ENCODE data around the gene HADH.
"Not testable (repeated sequence)": the region's sequence is repeated elsewhere in the genome, so short reads cannot be mapped to it uniquely, and the experiment has no call there.

HADH gene

DNA sequence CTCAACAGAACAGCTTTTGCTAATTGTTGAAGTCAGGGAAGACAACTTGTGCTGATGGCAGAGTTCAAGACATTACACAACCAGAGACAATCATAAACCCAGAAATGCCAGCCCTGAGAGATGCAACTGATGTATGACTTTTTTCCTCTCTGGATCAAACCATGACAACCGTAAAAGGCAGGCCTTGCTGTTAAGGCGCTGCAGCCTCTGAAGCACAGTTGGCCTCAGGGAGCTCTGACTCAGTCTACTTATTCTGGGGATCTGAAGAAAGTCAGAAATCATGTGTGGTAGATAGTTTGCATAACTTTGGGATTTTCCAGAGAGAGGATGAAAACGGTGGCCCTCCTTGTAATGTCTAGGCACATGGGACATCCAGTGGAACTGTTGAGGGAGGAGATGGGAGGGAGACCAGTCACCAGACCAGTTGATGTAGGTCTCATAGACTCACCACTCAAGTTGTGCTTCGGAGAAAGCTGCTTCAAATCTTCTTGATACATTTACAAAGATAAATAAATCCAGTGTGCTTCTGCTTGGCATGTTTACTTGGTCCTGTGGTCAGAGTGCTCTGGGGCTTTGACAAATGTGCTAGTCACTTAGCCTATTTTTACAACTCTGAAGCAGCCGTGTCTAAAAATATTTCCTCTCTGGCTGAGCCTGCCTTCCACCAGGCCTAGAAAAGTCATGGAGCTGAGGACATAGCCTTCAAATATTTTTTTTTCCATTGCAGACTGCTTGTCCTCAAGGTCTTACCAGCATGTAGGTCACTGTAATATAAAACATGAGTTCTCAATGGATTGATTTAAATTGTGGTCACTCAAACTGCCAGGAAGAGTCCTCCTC is 7.5 kb downstream of the HADH start:
- DNase-seq, result peak; percentile 75

DNA sequence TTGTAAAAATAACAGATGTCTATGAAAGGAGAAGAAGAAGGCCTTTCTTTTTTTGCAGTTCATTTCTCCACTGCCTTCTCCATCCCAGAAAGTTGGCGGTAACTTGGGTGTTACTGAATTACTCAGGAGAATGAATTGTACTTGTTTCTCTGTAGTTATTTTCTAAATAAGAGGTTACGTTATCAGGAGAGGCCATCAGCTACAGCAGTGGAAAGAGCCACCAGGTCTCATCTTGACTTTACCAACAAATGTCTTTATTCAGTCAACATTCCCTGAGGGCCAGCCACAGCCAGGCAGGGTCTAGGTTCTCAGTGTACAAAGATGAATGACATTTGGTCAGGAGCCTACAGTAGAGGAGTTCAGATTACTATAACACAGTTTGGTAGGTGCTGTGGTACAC is 8.1 kb downstream of the HADH start:
- no peak for DNase-seq

- DNase-seq, result no peak
Observed at GRCh38 chr4:107999932-108000539, 10.3 kb downstream of the HADH start.

DNA sequence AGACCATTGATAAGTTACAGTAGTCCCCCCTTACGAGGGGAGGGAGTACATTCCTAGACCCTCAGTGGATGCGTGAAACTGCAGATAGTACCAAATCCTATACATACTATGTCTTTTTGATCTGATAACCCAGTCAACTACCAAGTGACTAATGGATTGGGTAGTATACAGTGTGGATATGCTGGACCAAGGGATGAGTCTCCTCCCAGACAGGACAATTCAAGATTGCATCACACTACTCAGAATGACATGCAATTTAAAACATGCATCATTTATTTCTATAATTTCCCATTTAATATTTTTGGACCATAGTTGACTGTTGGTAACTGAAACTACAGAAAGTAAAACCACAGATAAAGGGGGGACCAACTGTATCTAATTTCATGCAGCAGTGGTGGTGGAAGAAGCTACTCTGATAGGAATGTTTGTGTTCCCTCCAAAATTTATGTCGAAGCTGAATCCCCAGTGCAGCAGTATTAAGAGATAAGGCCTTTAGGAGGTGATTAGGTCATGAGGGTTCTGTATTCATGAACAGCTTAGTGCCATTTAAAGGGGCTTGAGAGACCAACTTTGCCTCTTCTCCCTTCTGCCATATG is 11.9 kb downstream of the HADH start:
- no peak for DNase-seq

DNA sequence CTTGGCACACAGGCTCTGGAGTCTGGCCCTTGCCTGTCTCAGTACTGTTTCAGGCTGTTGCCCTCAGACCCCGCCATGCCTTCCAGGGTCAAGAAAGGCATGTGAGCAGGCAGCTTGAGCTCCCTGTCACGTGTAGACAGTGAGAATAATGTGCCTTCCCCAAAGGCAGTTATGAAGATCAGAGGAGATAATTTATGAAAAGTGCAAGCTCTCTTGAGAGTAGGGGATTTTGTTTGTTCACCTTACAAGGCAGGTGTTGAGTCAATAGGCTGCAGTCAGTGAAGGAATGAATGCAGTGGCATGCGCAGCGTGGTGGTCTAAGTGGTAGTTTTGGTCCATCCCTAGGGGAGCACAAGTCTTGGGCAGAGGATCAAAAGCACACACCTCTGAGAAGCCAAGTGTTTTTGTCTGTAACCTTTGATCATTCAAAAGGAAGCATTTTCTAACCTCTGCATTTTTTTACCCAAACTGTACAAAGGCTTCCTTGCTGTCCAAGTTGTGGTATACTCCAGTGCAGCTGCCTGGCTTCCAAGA is 14.4 kb downstream of the HADH start:
- no peak for DNase-seq

DNA sequence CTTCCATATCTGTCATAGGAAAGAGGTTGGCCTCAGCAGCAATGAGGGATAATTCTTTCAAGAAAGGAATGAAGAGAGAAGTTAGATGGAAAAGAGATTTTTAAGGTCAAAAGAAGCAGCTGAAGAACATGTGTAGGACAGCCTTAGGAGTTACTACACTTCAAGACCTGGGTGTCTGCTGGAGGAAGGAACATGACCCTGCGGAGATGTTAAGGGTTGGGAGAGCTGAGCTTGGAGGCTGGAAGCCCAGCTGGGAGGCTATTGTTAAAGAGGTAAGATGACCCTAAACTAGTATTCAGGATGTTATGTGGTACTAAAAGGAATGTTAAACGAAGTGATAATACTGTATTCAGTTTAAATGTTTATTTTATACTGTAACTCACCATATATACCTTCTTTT is 15.0 kb downstream of the HADH start:
- no peak for DNase-seq

GRCh38 chr4:108005807-108006206 is 16.1 kb downstream of the HADH start:
- DNase-seq, result no peak

GRCh38 chr4:108006361-108006760 is 16.7 kb downstream of the HADH start:
- no peak for DNase-seq

- no peak for DNase-seq
Observed at GRCh38 chr4:108007984-108008383, 18.3 kb downstream of the HADH start.

GRCh38 chr4:108008721-108009120 is 19.0 kb downstream of the HADH start:
- DNase-seq, result peak; percentile 60

DNA sequence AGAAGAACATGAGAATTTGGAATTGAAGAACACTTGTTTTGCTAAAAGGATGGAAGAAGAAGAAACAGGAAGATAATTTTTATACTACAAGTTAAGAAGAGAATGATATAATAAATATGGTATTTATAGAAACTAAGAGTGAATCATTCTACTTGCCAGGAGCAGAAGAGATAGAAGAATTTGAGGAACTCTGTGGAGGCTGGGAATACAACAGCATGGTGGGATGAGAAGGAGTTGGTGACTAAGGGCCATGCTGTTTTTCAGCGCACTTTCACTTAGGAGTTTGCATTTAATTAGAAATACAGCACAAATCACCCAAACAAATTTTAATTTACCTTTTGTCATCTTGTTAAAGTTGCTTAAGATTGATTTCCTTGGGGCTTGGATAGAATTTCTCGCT is 20.5 kb downstream of the HADH start:
- DNase-seq, result peak; percentile 86

GRCh38 chr4:108012382-108012781 is 22.7 kb downstream of the HADH start:
- DNase-seq, result not testable (repeated sequence)

DNA sequence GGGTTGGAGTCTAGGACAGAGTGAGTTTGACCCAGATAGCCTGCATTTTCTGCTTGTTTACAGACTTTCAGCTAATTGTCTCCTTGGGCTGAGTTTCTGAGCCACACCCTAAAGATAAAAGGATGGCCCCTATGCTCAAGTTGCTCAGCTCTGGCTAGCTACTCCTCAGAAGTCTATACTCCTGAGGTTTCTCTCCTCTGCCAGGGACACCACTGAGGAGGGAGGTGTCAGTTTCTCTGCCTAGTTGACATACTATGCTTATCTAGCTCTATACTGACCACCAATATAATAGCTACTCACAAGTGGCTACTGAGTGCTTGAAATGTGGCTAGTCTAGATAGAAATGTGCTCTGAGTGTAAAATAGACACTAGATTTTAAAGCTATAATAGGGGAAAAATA is 23.6 kb downstream of the HADH start:
- DNase-seq, result no peak

GRCh38 chr4:108013955-108014354 is 24.3 kb downstream of the HADH start:
- DNase-seq, result no peak

GRCh38 chr4:108018040-108018883 is 28.6 kb downstream of the HADH start:
- DNase-seq, result peak; percentile 70

DNA sequence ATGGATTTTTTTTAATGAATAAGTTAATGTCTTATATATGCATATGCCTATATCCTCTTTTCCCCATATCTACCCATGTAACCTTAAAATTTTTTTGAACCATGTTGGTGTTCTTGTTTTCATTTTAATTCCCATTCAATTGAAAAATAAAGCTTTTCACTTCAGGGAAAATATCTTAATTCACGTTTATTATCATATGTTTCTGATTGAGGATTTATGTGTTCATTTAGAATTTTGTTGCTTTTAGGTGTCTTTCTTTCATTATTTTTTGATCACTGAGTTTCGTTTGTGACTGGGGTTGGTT is 29.1 kb downstream of the HADH start:
- no peak for DNase-seq

DNA sequence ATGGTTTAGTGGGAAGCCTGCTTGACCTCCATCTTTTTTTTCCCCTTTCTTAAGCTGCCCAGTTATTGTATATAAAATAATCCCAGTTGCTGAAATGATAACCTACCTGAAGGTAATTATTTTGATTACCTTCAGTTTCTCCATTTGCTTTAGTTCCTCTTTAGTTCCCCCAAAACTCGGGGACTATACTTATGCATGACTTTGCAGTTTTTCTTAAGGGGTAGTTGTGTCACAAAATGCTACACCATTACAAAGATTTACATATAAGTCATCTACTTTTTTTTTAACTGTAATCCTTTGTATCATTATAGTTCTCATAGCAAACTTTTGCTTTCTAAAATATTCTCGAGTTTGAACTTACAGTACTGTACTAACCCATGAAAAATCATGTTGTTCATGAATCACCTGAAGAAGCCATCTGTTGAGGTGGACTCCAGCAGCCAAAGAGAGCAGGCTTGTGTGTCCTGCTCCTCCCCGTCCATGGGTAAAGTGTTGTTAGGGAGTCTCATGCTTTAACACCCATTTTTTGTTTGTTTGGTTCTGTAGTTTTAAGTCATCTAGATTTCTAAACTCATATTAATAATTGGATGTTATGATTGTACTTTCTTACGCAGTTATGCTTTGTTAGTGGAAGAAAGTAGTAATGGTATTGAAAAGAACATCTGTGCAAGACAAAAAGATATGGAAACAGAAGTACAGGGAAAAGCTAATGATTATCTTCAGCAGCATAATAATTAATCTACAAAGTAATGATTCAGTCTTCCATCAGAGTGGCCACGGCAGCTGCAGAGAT is 34.6 kb downstream of the HADH start:
- no peak for DNase-seq

DNA sequence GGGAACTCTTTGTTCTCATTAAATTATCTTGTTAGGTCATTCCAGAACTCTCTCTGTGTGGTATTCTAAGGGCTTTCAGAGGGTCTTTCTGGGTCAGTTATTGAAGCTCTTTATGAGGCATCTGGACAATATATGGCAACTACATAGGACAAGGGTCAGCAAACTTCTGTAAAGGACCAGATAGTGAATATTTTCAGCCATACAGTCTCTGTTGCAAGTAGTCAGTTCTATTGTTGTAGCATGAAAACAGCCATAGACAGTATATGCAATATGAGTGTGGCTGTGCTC is 35.1 kb downstream of the HADH start:
- no peak for DNase-seq

GRCh38 chr4:108029016-108029720 is 39.5 kb downstream of the HADH start:
- no peak for DNase-seq

GRCh38 chr4:108029731-108030130 is 40.0 kb downstream of the HADH start:
- no peak for DNase-seq

- DNase-seq, result peak; percentile 46
Observed at GRCh38 chr4:108030332-108030731, 40.6 kb downstream of the HADH start.

All from fibroblast of skin of right quadriceps (primary cell).